Thyroid gland (tissue), 4 donors: ENCODE measurements around the gene POFUT2. TPM values are rescaled to one million over a fixed set of nuclear protein-coding genes. Genes with fewer than 3 reads are reported as not detected.

Experiments used
- DNase-seq, 2 donors: peaks; one replicate each; pipeline ENCODE4 v3.0.0-alpha.2; 2019
- H3K27ac ChIP-seq, 3 donors: fragments of 200-600 bp; sonication (generic); 1 replicate in 2 of 3; 2 replicates in 1 of 3; pipeline ENCODE4 v1.5.1; 2016 to 2019; ENCODE audit warnings: mild to moderate bottlenecking in 1 of 3, moderate library complexity in 1 of 3
- H3K27me3 ChIP-seq: fragments of 200-600 bp; sonication (generic); one replicate; pipeline ENCODE4 v1.5.1; 2019
- H3K36me3 ChIP-seq, 2 donors: fragments of 200-600 bp; sonication (generic); one replicate each; pipeline ENCODE4 v1.5.1; 2016 to 2019
- H3K4me1 ChIP-seq, 2 donors: fragments of 200-600 bp; sonication (generic); one replicate each; pipeline ENCODE4 v1.5.1; 2017 to 2019
- H3K4me3 ChIP-seq, 3 donors: fragments of 200-600 bp; sonication (generic); replicated peaks in 1 of 3; 1 replicate in 2 of 3; 2 replicates in 1 of 3; pipeline ENCODE4 v1.5.1; 2016; ENCODE audit warnings: mild to moderate bottlenecking in 1 of 3
- H3K9me3 ChIP-seq: fragments of 200-600 bp; sonication (generic); one replicate; pipeline ENCODE4 v1.5.1; 2017
- CTCF ChIP-seq, 6 experiments: fragments of 200-600 bp in 3 of 6; fragments of 450-650 bp in 3 of 6; sonication (generic) in 3 of 6; IDR thresholded peaks; one replicate each; pipeline ENCODE4 v1.5.1; 2016 to 2019; ENCODE audit warnings: antibody characterized with exemption in 6 of 6, mild to moderate bottlenecking in 2 of 6, inconsistent platforms in 1 of 6, moderate library complexity in 1 of 6
- POLR2A ChIP-seq, 2 donors: fragments of 450-650 bp; IDR thresholded peaks; one replicate each; pipeline ENCODE4 v1.6.1; 2017; ENCODE audit warnings: antibody characterized with exemption in 2 of 2, mild to moderate bottlenecking in 2 of 2, moderate library complexity in 1 of 2
- WGBS, 2 donors: methylation state at CpG; one replicate each; pipeline ENCODE4 v1.1.5; 2017; 5-methylcytosine and 5-hydroxymethylcytosine counted together
- intact Hi-C: fragments of 100-400 bp; cut with DNase I; formaldehyde crosslinking; loops from one replicate; pipeline ENCODE4 v1.15.1; 2023
- total RNA-seq, 4 donors: library from RNA; depleted of rRNA; stranded (reverse); fragments of >200 nt; gene quantifications; one replicate each; pipeline ENCODE4 v1.2.3, GENCODE V29; 2016

The POFUT2 gene
- total RNA-seq, 4 donors from 2014 or later: 20.2 to 52.2 (median 40.5) TPM

DNA sequence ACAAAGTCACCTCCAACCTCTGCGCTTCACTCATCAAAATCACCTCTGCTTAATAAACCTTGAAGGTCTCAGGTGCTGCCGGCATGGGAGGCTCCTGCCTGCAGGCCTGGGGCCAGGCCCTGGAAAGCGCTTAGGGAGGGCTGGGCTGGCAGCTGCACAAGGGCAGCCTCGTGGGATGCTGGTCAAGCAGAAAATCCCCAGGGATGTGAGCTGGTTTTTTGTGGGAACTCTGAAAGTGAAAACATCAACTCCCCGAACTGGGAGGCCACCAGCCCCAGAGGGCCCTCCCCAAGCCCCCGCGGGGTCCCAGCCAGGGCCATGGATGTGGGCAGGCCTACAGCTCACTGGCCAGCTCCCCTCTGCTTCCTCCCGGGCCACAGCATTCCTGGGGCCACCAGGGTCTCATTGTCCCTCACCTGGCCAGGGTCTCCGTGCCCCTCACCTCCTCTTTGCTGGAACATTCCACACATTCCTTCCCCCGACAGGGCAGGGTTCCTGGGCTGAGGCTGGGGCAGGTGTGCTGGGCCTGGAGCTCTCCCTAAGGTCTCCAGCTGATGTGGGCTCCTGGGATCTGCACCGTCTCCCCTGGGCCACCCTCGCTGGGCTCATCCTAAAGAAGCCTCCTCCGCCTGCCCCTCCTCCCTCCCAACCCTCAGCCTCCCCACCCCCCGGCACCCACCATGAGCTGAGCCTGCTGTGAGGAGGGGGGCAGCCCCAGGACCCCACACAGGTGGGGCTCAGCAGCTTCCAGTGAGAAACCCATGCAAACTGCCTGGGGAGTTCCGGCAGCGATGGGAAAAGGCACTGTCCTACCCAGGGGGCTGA, 36.0 kb upstream of the POFUT2 start:
- intact Hi-C loops: no loop called here
- TF ChIP-seq POLR2A (IDR thresholded peaks at IDR 0.05) (no peak), CTCF (IDR thresholded peaks at IDR 0.05) (no peak)
- H3K27me3 ChIP-seq: no peaks in the 10 kb centered on the region
- H3K27ac ChIP-seq: peak overlapping the region; percentile 70 to 91 (median 85)
- no peaks in the 10 kb centered on the region for H3K36me3 ChIP-seq
- no peaks in the 10 kb centered on the region for H3K9me3 ChIP-seq
- no peak overlapping the region for H3K4me3 ChIP-seq
- H3K4me1 ChIP-seq: peaks cover 24 to 64% of the 10 kb centered on the region in 2 donors
- WGBS, 2 donors: 46 to 50% methylated on average over 7 to 16 of the region's 16 CpGs
- DNase-seq: peak; percentile 85 to 89

- Histone ChIP-seq H3K4me3 (no peak overlapping the region), H3K4me1 (peaks cover 24 to 68% of the 10 kb centered on the region in 2 donors), H3K36me3 (no peaks in the 10 kb centered on the region), H3K9me3 (no peaks in the 10 kb centered on the region), H3K27ac (peak overlapping the region; percentile 70 to 91 (median 85)), H3K27me3 (no peaks in the 10 kb centered on the region)
- WGBS, 2 donors: 20 to 32% methylated on average over 3 to 7 of the region's 22 CpGs
- intact Hi-C loops: no loop called here
- TF ChIP-seq CTCF (IDR thresholded peaks at IDR 0.05) (no peak), POLR2A (IDR thresholded peaks at IDR 0.05) (no peak)
- peak; percentile 84 to 87 for DNase-seq
Observed at GRCh38 chr21:45322960-45323461, 35.3 kb upstream of the POFUT2 start.

GRCh38 chr21:45322231-45322959, 34.7 kb upstream of the POFUT2 start:
- no peaks in the 10 kb centered on the region for H3K27me3 ChIP-seq
- peak overlapping the region; percentile 70 to 91 (median 85) for H3K27ac ChIP-seq
- TF ChIP-seq CTCF (IDR thresholded peaks at IDR 0.05) (peak in 1 of 6 experiments; percentile 10), POLR2A (IDR thresholded peaks at IDR 0.05) (no peak)
- no peaks in the 10 kb centered on the region for H3K36me3 ChIP-seq
- intact Hi-C loops: no loop called here
- no peak overlapping the region for H3K4me3 ChIP-seq
- peak; percentile 58 to 70 for DNase-seq
- H3K9me3 ChIP-seq: no peaks in the 10 kb centered on the region
- H3K4me1 ChIP-seq: peaks cover 24 to 74% of the 10 kb centered on the region in 2 donors
- 42 to 49% methylated on average over 24 of the region's 24 CpGs for WGBS, 2 donors

- DNase-seq: peak in 1 of 2 donors; percentile 65
- Histone ChIP-seq H3K9me3 (no peaks in the 10 kb centered on the region), H3K27me3 (no peaks in the 10 kb centered on the region), H3K27ac (peak overlapping the region; percentile 63 to 85 (median 70)), H3K4me1 (peaks cover 27 to 79% of the 10 kb centered on the region in 2 donors), H3K36me3 (no peaks in the 10 kb centered on the region), H3K4me3 (no peak overlapping the region)
- intact Hi-C loops: no loop called here
- TF ChIP-seq POLR2A (IDR thresholded peaks at IDR 0.05): no peak
- TF ChIP-seq CTCF (IDR thresholded peaks at IDR 0.05): no peak
- WGBS, 2 donors: 68 to 83% methylated on average over 2 to 13 of the region's 22 CpGs
Observed at GRCh38 chr21:45320261-45321025, 32.7 kb upstream of the POFUT2 start.
